IPS DF 19.7 (cell line): ENCODE measurements around the gene KIFC3.
"Not testable (repeated sequence)": the region's sequence is repeated elsewhere in the genome, so short reads cannot be mapped to it uniquely, and the experiment has no call there.

Experiments
- DNase-seq: peaks from one replicate; pipeline ENCODE4 v3.0.0-alpha.2; 2013; ENCODE audit warnings: low read depth, low spot score

Gene KIFC3

DNA sequence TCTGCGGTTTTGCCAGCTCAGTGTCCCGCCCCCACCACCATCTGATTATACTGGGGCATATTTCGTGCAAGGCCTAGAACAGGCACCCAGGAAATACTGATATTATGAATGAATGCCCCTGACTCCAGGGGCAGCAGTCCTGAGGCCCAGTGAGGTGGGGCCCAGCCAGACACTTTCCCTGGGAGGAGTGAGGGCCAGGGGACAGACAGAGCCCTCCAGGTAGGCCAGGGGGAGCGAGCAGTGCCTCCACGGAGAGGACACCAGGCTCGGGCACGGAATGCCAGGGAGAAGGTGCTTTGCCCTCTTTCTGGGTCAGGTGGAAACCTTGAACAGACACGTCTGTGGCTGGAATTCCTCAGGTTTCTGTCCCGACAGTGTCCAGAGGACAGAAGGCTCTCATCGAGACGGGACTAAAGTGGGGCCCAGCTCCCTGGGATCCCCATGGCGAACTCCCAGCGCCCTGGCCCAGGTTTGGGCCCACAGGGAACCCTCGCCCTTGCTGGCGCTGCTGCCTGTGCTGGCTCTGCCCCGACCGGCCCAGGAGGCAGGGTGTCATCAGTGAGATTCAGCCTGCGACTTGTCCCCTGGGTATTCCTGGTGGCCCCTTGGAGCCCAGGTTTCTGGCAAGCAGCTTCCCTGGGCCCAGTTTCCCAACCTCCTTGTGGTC, 62.4 kb downstream of the KIFC3 start:
- no peak for DNase-seq

GRCh38 chr16:57738844-57739243, 63.4 kb downstream of the KIFC3 start:
- DNase-seq: no peak

DNA sequence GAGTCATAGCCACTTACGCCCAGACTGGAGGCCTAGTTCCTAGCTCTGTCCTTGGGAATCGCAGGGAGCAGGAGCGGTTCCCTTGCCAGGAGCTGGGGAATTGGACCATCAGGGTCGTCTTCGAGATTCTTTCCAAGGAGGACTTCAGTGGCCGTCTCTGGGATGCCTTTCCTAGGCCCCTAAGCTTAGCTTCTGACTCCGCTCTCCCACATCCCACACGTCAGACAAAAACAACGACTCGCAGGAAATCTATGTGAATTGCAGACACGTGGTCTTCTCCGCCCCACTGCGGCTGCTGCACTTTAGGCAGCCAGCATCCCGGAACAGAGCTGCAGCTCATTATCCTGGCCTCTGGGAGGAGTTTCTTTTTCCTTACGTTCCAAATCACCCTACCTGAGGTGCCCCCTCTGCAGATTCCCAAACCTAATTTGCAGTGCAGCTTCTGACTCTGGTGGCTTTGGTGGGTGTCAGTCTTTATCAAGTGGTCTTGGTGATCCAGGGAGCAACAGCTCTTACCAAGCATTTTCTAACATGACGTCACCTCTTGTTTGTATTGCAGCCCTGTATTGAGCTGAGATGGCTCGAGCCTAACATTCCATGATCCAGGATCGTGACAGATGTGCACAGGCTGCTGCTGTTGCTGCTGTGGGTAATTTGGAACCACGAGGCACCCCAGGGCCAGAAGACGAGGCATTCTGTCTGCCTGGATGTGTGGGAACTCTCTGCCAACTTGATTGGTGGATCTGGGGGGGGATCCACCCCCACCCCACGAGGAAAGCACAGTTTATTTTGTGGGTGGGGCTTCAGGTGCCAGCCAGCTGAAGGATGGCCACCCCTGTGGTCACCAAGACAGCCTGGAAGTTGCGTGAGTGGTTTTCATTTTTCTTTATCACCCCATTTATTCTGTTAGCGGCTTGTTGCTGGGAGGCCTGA, 65.6 kb downstream of the KIFC3 start:
- no peak for DNase-seq

DNA sequence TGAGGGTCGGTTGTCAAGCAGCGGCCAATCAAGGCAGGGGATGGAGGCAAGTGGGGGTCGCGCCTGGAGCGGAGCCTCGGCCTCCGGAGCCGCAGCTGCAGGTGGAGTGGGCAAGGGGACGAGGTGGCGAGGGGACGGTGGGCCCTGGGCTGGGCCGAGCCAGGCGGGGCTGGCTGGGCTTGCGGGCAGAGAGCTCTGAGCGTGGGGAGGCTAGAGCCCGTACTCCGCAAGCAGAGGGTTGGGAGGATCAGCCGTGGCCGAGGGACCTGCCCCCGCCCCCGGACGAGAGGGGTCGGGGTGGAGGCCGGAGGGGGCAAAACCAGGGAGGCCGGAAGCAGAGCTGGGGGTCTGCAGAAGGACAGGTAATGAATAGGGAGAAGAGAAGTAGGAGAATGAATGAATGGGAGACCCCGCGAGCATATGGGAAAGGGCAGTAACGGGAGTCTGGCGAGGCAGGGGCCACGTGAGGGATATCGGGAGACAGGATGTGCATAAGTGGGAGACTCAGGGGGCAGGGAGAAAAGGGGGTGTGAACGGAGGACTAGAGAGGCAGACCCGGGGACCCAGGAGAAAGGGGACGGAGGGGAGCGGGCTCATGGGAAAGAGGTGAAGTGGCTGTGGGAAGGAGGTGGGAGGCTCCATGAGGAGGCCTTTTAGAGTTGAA, 66.4 kb downstream of the KIFC3 start, which contains the start of gene KATNB1:
KATNB1 (plus strand) TSS at position 16 of the 664 bp plus-strand sequence. CDS start 1,474 bp downstream, outside the sequence.
- DNase-seq: no peak

GRCh38 chr16:57734925-57735754, 67.2 kb downstream of the KIFC3 start:
- peak; percentile 99 for DNase-seq

DNA sequence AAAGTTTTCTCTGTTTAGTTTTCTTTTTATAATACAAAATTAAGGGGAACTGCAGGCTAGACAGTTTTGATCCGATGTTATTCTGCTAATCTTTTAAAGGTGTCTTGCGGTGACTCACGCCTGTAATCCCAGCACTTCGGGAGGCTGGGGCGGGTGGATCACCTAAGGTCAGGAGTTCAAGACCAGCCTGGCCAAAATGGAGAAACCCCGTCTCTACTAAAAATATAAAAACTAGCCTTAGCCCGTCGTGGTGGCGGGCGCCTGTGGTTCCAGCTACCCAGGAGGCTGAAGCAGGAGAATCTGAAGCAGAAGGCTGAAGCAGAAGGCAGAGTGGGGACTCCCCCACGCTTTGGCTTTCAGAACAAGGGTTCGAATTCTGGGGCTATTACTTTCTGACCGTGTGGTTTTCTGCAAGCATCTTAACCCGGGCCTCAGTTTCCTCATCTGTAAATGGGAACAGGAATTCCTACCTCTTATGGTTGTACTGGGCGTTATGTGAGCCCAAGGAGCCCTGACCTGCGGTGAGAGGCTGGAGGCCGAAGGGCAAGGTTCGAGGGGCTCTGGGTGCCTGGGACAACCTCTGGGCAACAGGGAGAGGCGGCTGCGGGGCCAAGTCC, 67.9 kb downstream of the KIFC3 start:
- no peak for DNase-seq

DNA sequence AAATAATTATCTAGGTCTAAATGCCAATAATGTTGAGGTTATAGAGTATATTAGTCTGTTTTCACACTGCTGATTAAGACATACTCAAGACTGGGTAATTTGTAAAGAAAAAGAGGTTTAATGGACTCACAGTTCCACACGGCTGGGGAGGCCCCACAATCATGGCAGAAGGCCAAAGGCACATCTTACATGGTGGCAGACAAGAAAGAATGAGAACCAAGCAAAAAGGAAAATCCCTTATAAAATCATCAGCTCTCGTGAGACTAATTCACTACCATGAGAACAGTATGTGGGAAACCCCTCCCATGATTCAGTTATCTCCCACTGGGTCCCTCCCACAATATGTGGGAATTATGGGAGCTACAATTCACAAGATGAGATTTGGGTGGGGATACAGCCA, 69.6 kb downstream of the KIFC3 start:
- DNase-seq: no peak

DNA sequence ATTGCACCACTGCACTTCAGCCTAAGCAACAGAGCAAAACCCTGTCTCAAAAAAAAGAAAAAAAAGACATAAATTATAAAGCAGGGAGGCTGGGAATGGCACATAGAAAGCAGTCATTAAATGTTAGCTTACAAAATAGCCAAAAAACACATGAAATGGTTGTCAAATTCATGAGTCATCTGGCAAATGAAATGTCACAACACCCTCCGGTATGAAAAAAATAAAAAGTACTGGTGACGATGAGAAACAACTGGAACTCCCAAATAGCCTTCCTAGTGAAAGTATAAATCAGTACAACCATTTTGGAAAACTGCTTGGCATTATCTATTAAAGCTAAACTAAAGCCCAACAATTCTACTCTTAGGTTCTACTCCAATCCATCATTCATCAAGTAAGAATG, 70.3 kb downstream of the KIFC3 start:
- no peak for DNase-seq

DNA sequence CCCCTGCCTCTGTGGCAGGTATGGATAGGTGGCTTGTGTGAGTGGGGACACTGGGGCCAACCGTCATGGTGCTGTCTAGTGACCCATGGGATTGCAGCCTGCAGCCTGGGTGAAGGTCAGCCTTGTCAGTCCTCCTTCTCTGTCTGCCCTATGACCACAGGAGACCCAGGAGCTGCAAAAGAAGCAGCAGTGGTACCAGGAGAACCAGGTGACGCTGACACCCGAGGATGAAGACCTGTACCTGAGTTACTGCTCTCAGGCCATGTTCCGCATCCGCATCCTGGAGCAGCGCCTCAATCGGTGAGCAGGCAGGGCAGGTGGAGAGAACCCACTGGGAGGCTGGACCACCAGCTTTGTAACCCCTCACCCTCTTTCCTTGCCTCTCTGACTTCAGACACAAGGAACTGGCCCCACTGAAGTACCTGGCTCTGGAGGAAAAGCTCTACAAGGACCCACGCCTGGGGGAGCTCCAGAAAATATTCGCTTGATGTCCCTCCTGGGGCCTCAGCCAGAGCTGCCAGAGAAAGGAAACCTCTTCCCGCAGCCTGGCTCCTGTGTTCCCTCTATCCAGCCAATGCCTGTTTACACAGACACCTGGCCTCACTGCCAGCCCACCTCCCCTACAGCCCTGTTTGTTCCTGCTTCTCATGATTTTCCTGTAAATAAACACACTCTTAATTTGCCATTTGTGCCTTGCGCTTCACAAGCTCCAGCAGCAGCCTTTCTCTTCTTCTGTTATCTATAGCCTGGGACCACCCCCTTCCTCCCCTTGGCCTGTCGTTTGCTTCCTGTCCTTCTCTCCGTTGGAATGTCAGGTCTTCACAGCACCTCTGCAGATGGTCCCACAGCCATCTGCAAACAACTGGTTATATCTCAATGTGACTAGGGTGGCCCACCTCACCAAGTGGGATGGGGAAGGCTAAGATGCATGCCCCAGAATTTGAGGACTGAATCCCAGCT, 71.2 kb downstream of the KIFC3 start:
- DNase-seq: no peak

DNA sequence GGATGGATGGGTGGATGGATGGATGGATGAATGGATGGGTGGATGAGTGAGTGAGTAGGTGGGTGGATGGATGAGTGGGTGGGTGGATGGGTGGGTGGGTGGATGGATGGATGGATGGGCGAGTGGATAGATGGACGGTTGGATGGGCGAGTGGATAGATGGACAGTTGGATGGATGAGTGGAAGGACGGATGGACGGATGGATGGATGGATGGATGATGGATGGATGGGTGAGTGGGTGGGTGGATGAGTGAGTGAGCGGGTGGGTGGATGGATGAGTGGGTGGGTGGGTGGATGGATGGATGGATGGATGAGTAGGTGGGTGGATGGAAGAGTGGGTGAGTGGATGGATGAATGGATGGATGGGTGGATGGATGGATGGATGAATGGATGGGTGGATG, 72.4 kb downstream of the KIFC3 start:
- not testable (repeated sequence) for DNase-seq

DNA sequence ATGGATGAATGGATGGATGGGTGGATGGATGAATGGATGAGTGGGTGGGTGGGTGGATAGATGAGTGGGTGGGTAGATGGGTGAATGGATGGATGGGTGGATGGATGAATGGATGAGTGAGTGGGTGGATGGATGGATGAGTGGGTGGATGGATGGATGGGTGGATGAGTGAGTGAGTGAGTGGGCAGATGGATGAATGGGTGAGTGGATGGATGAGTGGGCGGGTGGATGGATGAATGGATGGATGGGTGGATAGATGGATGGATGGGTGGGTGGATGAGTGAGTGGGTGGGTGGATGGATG, 73.2 kb downstream of the KIFC3 start:
- no peak for DNase-seq

DNA sequence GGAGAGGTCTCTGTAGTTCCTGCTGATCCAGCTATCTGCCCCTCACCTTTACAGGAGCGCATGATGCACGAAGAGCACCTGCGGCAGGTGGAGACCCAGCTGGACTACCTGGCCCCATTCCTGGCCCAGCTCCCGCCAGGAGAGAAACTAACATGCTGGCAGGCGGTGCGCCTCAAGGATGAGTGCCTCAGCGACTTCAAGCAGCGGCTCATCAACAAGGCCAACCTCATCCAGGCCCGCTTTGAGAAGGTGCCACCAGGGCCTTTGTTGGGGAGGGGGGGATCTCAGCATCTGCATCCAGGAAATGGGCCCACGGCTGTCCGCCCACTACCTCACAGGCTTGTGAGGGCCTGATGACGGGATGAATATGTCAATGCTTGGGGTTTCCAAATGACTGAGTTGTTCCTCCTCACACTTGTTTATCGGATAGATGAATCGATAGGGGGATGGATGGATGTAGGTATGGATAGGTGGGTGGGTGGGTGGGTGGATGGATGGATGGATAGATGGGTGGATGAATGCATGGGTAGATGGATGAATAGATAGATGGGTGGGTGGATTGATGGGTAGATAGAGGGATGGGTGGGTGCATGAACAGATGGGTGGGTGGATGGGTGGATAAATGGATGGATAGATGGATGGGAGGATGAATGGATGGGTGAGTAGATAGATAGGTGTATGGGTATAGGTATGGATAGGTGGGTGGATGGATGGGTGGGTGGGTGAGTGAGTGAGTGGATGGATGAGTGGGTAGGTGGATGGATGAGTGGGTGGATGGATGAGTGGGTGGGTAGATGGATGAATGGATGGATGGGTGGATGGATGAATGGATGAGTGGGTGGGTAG, 73.7 kb downstream of the KIFC3 start:
- no peak for DNase-seq

GRCh38 chr16:57727610-57728009, 74.7 kb downstream of the KIFC3 start:
- no peak for DNase-seq

- DNase-seq: no peak
These were observed 75.8 kb downstream of the KIFC3 start for GRCh38 chr16:57726433-57726947.

- DNase-seq: no peak
These were observed 76.3 kb downstream of the KIFC3 start for GRCh38 chr16:57725976-57726375.

- DNase-seq: no peak
These were observed 76.7 kb downstream of the KIFC3 start for GRCh38 chr16:57725554-57725953.

- DNase-seq: no peak
These were observed 77.1 kb downstream of the KIFC3 start for GRCh38 chr16:57725151-57725550.

DNA sequence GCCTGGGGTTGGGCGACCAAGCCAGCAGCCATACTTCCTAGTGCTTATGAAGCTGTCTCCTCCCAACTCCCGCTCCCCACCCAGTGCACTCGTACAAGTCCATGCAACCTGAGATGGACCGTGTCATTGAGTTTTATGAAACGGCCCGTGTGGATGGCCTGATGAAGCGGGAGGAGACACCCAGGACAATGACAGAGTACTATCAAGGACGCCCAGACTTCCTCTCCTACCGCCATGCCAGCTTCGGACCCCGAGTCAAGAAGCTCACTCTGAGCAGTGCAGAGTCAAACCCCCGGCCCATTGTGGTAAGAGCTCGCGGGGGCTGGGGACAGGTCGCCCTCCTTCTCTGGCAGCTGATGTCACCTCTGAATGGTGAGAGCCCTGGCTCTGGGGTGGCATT, 77.8 kb downstream of the KIFC3 start:
- DNase-seq: no peak

GRCh38 chr16:57723170-57723569, 79.1 kb downstream of the KIFC3 start:
- no peak for DNase-seq
